Skeletal muscle cell (primary cell): Measurements from ENCODE around the gene ST6GALNAC2.

Source experiments
- DNase-seq: peaks from one replicate; pipeline ENCODE4 v3.0.0-alpha.2; 2010; ENCODE audit warnings: low read depth
- H3K4me3 ChIP-seq: 2 replicates; pipeline ENCODE4 v1.5.1; 2011; ENCODE audit warnings: low read depth, mild to moderate bottlenecking, control low read depth, low read length, moderate library complexity

The ST6GALNAC2 gene

GRCh38 chr17:76519048-76519966 lies 66.4 kb downstream of the ST6GALNAC2 start:
- DNase-seq = no peak
- H3K4me3 ChIP-seq = no peak overlapping the region

- H3K4me3 ChIP-seq = no peak overlapping the region
- DNase-seq = no peak
These were observed 68.0 kb downstream of the ST6GALNAC2 start for GRCh38 chr17:76517638-76518038.
